Heart left ventricle (tissue), 16 donors: ENCODE results near the gene BBS1. TPM values are rescaled to one million over a fixed set of nuclear protein-coding genes. Genes with fewer than 3 reads are reported as not detected.

Experiments
- ATAC-seq, 4 donors: fragments of 200-7000 bp; cut with Tn5 transposase; one replicate each; pipeline ENCODE4 v1.9.1; 2020 to 2022; ENCODE audit warnings: moderate library complexity in 4 of 4, mild to moderate bottlenecking in 3 of 4, moderate number of reproducible peaks in 1 of 4
- DNase-seq, 5 donors: peaks; one replicate each; pipeline ENCODE4 v3.0.0-alpha.2; 2020
- H3K27ac ChIP-seq, 12 donors: fragments of 200-600 bp; sonication (generic) in 4 of 12; one replicate each; pipeline versions ENCODE4 v1.5.0 to v1.8.0; 2016 to 2022; ENCODE audit warnings: mild to moderate bottlenecking in 2 of 12
- H3K27me3 ChIP-seq, 9 donors: fragments of 200-600 bp; sonication (generic) in 2 of 9; one replicate each; pipeline versions ENCODE4 v1.5.1 to v1.8.0; 2016 to 2022; ENCODE audit warnings: mild to moderate bottlenecking in 3 of 9
- H3K36me3 ChIP-seq, 9 donors: fragments of 200-600 bp; sonication (generic) in 2 of 9; one replicate each; pipeline versions ENCODE4 v1.5.0 to v1.8.0; 2018 to 2022; ENCODE audit warnings: mild to moderate bottlenecking in 2 of 9
- H3K4me1 ChIP-seq, 12 donors: fragments of 200-600 bp; sonication (generic) in 4 of 12; one replicate each; pipeline versions ENCODE4 v1.5.0 to v1.8.0; 2016 to 2022; ENCODE audit warnings: mild to moderate bottlenecking in 3 of 12
- H3K4me3 ChIP-seq, 12 donors: fragments of 200-600 bp; sonication (generic) in 4 of 12; one replicate each; pipeline versions ENCODE4 v1.5.0 to v1.8.0; 2017 to 2022; ENCODE audit warnings: mild to moderate bottlenecking in 9 of 12, moderate library complexity in 4 of 12
- H3K9me3 ChIP-seq, 12 donors: fragments of 200-600 bp; sonication (generic) in 4 of 12; one replicate each; pipeline versions ENCODE4 v1.5.0 to v1.8.0; 2016 to 2022; ENCODE audit warnings: mild to moderate bottlenecking in 1 of 12
- POLR2A ChIP-seq, 2 donors: fragments of 450-650 bp; IDR thresholded peaks; one replicate each; pipeline ENCODE4 v1.6.1; 2017; ENCODE audit warnings: antibody characterized with exemption in 2 of 2, mild to moderate bottlenecking in 2 of 2, moderate library complexity in 2 of 2
- WGBS, 4 donors: extraction: QIAGEN DNeasy Blood & Tissue Kit in 2 of 4; methylation state at CpG; one replicate each; pipeline versions ENCODE4 v1.1.5 to v1.1.7; 2013 to 2018; 5-methylcytosine and 5-hydroxymethylcytosine counted together
- intact Hi-C, 10 donors: fragments of 100-400 bp; cut with DNase I; formaldehyde crosslinking; loops; one replicate each; pipeline versions ENCODE4 v1.11.1 to v1.14.2; 2022
- polyA plus RNA-seq, 2 donors: library from polyadenylated mRNA; stranded (reverse); fragments of 200-250 nt; gene quantifications; one replicate each; pipeline ENCODE4 v1.2.3, GENCODE V29; 2013
- total RNA-seq, 9 donors: library from RNA; depleted of rRNA in 2 of 9; stranded (reverse); fragments of >200 nt in 2 of 9; fragmentation: NEBNext Ultra II Directional in 3 of 9; extraction: Animal tissue kit (Norgen Biotek cat#: 25700) in 3 of 9; gene quantifications; one replicate each; pipeline versions ENCODE4 v1.1.0 to v1.2.4, GENCODE V29; 2016 to 2023
- TF ChIP-seq, protein P1 (sequence below), 12 donors: fragments of 200-600 bp; sonication (generic) in 4 of 12; IDR thresholded peaks; one replicate each; pipeline versions ENCODE4 v1.5.0 to v1.8.0; 2018 to 2022; ENCODE audit warnings: antibody characterized with exemption in 12 of 12, mild to moderate bottlenecking in 5 of 12
- donor health status: ischemic (EF 13 %, LVEDD 7.1; RV severe dilation, severe dysfunction).
- donor health status: healthy with polysubstance abuse.
- donor health status: DM: no; HTN: yes; CAD: no.
- donor health status: DM: no; HTN: no; CAD: no.
- donor health status: ischemic (EF 25% LVEDD 6.9; RV normal size, moderate dysfunction).
- donor health status: ischemic (EF 25% LVEDD 5.7; RV mildly dilated, moderate dysfunction).
- donor health status: healthy.
- donor health status: DM: yes; HTN: yes; CAD: no.
- donor health status: ischemic (EF 35%, LVEDD 5.7; RV mildly dilated, moderate dysfunction).
- donor health status: nonischemic (EF 11% LVEDD 7.7; RV severe dilation, severe dysfunction).
- donor health status: DM: yes; HTN: yes; CAD: no.
- donor health status: PGD.
- donor health status: ischemic (EF 29% LVEDD 5.4; RV normal size, mild dysfunction).
- donor health status: nonischemic (EF 23%, LVEDD 6.1; RV moderate dilation, normal function).

The BBS1 gene
- total and polyA plus RNA-seq, 11 donors, result 11.0 to 51.8 (median 18.5) TPM

GRCh38 chr11:66479394-66480116, 30.9 kb upstream of the BBS1 start:
- Histone ChIP-seq H3K9me3 (no peaks in the 10 kb centered on the region), H3K27ac (peak overlapping the region; percentile 64 to 94 (median 88)), H3K4me1 (peaks cover 0 to 19% (median 10%) of the 10 kb centered on the region in 12 donors), H3K36me3 (peaks cover 0 to 29% (median 9%) of the 10 kb centered on the region in 9 donors), H3K4me3 (peak overlapping the region; percentile 58 to 93 (median 76)), H3K27me3 (no peaks in the 10 kb centered on the region)
- intact Hi-C loops, result loop anchor here in 1 of 10 donors (2.0 kb wide), 2 partner anchors 31 to 71 kb away; partner anchors contain the start of gene BBS1
- TF ChIP-seq, protein P1, sequence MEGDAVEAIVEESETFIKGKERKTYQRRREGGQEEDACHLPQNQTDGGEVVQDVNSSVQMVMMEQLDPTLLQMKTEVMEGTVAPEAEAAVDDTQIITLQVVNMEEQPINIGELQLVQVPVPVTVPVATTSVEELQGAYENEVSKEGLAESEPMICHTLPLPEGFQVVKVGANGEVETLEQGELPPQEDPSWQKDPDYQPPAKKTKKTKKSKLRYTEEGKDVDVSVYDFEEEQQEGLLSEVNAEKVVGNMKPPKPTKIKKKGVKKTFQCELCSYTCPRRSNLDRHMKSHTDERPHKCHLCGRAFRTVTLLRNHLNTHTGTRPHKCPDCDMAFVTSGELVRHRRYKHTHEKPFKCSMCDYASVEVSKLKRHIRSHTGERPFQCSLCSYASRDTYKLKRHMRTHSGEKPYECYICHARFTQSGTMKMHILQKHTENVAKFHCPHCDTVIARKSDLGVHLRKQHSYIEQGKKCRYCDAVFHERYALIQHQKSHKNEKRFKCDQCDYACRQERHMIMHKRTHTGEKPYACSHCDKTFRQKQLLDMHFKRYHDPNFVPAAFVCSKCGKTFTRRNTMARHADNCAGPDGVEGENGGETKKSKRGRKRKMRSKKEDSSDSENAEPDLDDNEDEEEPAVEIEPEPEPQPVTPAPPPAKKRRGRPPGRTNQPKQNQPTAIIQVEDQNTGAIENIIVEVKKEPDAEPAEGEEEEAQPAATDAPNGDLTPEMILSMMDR (IDR thresholded peaks at IDR 0.05), result no peak
- TF ChIP-seq POLR2A (IDR thresholded peaks at IDR 0.05), result no peak
- 1 to 4% (median 2%) methylated on average over 25 to 34 of the region's 34 CpGs for WGBS, 4 donors
- DNase-seq, result peak in 4 of 5 donors; percentile 36 to 62 (median 52)
- ATAC-seq, result peak; percentile 21 to 38 (median 36)

DNA sequence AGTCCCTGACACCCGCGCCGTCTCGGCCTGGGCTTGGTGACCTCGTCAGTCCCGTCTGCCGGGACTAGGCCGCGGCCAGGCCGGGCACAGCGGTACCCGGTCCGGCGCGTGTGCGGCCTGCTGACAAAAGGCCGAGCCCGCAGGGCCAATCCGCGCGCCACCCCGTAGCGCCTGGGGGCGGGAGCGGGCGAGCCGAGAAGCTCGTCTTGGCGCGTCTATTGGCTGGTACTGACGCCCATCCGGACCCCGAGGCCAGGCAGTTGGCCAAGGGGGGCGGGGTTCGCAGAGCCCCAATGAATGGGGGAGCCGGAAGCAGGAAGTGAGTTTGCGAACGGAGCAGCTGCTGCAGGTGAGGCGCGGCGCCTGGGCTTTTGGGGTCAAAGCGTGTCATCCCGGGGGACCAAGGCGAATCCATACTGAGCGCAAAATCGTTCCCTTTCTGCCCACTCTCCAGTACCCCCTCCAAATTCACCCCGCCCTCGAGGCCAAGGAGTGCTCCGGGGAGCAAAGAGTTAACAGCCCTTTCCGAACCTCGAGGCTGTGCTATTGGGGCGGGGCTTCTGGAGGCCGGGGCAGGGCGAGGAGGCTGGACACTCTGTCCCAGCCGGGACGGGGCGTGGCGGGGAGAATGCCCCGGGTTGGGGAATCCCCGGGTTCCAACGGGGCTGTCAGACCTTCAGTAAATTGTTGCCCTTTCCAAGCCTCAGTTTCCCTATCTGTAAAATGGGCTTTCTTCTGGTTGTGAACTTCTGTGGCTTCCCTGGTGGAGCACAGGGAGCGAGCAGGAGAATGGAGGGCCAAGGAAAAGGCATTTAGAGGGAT, 30.1 kb upstream of the BBS1 start, which contains the start of gene DPP3:
Gene DPP3, plus strand, starts transcription at position 318 of the 822 bp plus-strand sequence. CDS start 1,767 bp downstream, outside the sequence.
- Histone ChIP-seq H3K4me3 (peak within 1 kb of the TSS; percentile 58 to 93 (median 76)), H3K4me1 (peaks cover 0 to 19% (median 10%) of the 10 kb centered on the region in 12 donors), H3K27ac (peak within 1 kb of the TSS; percentile 64 to 94 (median 88)), H3K9me3 (no peaks in the 10 kb centered on the region), H3K36me3 (peaks cover 0 to 27% (median 4%) of the 10 kb centered on the region in 9 donors), H3K27me3 (no peaks in the 10 kb centered on the region)
- 1 to 3% (median 1%) methylated on average over 20 to 62 of the region's 62 CpGs for WGBS, 4 donors
- TF ChIP-seq, protein P1 (IDR thresholded peaks at IDR 0.05), result peak in 1 of 12 donors; percentile 3
- TF ChIP-seq POLR2A (IDR thresholded peaks at IDR 0.05), result peak in 1 of 2 donors; percentile 91
- ATAC-seq (peak; percentile 96 to 98 (median 96)), DNase-seq (peak; percentile 98 to 99 (median 98))
- intact Hi-C loops, result loop anchor here in 1 of 10 donors (2.0 kb wide), 1 partner anchor 30 kb away; the partner anchor contains the start of gene BBS1

- no peak for ATAC-seq
- H3K27ac ChIP-seq, result no peak overlapping the region
- TF ChIP-seq, protein P1 (IDR thresholded peaks at IDR 0.05), result no peak
- no peak for TF ChIP-seq POLR2A (IDR thresholded peaks at IDR 0.05)
- intact Hi-C loops, result no loop called here
- peaks cover 0 to 9% (median 4%) of the 10 kb centered on the region in 12 donors for H3K4me1 ChIP-seq
- no peaks in the 10 kb centered on the region for H3K27me3 ChIP-seq
- no peak overlapping the region for H3K4me3 ChIP-seq
- peaks cover 0 to 62% (median 13%) of the 10 kb centered on the region in 9 donors for H3K36me3 ChIP-seq
- no peak for DNase-seq
- 80 to 87% (median 85%) methylated on average over 7 of the region's 7 CpGs for WGBS, 4 donors
- no peaks in the 10 kb centered on the region for H3K9me3 ChIP-seq
These were observed 25.5 kb upstream of the BBS1 start for GRCh38 chr11:66484806-66485380.
